Testis (tissue), 2 donors: ENCODE data around the gene ANKK1.

ENCODE experiments used
- POLR2A ChIP-seq: fragments of 450-650 bp; IDR thresholded peaks from one replicate; pipeline ENCODE4 v1.6.1; 2017; ENCODE audit warnings: antibody characterized with exemption, mild to moderate bottlenecking, moderate library complexity
- TF ChIP-seq, protein P1 (sequence below), 3 experiments: fragments of 450-650 bp in 2 of 3; fragments of 200-600 bp in 1 of 3; sonication (generic) in 1 of 3; IDR thresholded peaks; one replicate each; pipeline ENCODE4 v1.5.1; 2016 to 2019; ENCODE audit warnings: antibody characterized with exemption in 3 of 3, mild to moderate bottlenecking in 2 of 3, moderate library complexity in 1 of 3

DNA sequence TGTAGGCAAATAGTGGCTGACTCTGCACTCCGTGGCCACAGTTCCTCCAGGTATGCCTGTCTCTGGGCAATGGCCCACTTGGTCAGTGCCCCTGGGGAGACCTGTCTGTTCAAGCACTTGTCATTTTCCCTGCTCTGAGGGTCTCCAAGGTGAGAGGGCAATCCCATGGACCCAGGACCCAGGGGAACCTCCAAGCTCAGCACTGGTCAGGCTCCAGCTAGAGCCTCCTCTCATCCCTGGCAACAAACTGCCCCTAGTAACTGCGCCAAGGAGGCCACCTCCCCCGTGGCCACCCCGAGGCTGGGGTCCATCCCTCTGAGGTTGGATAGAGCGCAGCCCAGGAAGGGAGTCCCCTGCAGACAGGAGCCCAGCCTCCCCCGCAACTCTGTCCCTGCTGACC is 713 bp upstream of the ANKK1 start:
- TF ChIP-seq, protein P1, sequence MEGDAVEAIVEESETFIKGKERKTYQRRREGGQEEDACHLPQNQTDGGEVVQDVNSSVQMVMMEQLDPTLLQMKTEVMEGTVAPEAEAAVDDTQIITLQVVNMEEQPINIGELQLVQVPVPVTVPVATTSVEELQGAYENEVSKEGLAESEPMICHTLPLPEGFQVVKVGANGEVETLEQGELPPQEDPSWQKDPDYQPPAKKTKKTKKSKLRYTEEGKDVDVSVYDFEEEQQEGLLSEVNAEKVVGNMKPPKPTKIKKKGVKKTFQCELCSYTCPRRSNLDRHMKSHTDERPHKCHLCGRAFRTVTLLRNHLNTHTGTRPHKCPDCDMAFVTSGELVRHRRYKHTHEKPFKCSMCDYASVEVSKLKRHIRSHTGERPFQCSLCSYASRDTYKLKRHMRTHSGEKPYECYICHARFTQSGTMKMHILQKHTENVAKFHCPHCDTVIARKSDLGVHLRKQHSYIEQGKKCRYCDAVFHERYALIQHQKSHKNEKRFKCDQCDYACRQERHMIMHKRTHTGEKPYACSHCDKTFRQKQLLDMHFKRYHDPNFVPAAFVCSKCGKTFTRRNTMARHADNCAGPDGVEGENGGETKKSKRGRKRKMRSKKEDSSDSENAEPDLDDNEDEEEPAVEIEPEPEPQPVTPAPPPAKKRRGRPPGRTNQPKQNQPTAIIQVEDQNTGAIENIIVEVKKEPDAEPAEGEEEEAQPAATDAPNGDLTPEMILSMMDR (IDR thresholded peaks at IDR 0.05), result no peak
- TF ChIP-seq POLR2A, result no peak
